B cell (primary cell): ENCODE results near the gene ATP8A2.

Source experiments
- CTCF ChIP-seq: fragments of 200-600 bp; IDR thresholded peaks from one replicate; pipeline ENCODE4 v1.8.0; 2022; ENCODE audit warnings: antibody characterized with exemption, mild to moderate bottlenecking
- EZH2 ChIP-seq: IDR thresholded peaks from 2 replicates; pipeline ENCODE4 v1.6.1; 2012; ENCODE audit warnings: borderline replicate concordance, low read depth, mild to moderate bottlenecking, moderate library complexity, low read length; ENCODE audit not compliant: insufficient read depth, poor library complexity, severe bottlenecking

GRCh38 chr13:26061947-26062346 lies 690.2 kb downstream of the ATP8A2 start:
- TF ChIP-seq CTCF: no peak
- TF ChIP-seq EZH2: no peak
